K562 (cell line): ENCODE data around the gene ZDHHC5. TPM values are rescaled to one million over a fixed set of nuclear protein-coding genes. Genes with fewer than 3 reads are reported as not detected.
A peak's percentile ranks its signal among the peaks of the same experiment; 100 is the strongest.

Experiments
- BACH1 ChIP-seq: fragments of 200-800 bp; sonication (Bioruptor generic); IDR thresholded peaks from 2 replicates; pipeline ENCODE4 v1.6.1; 2016; ENCODE audit warnings: missing genetic modification characterization, missing compliant biosample characterization
- FOSL1 ChIP-seq: fragments of 200-800 bp; sonication (Bioruptor generic); conservative IDR thresholded peaks from 2 replicates; pipeline ENCODE4 v1.6.1; 2016; ENCODE audit warnings: missing genetic modification characterization, missing compliant biosample characterization
- JUN ChIP-seq, 2 experiments: sonication (generic) in 1 of 2; formaldehyde crosslinking in 1 of 2; IDR thresholded peaks; 2 replicates each; pipeline versions ENCODE4 v1.6.1 to v1.8.0; 2012 to 2022; ENCODE audit warnings: borderline replicate concordance in 2 of 2, mild to moderate bottlenecking in 2 of 2, improper control_type of control experiment in 1 of 2, low read depth in 1 of 2, low read length in 1 of 2, missing genetic modification reagents in 1 of 2
- MAZ ChIP-seq, 2 experiments: fragments of 450-650 bp in 1 of 2; sonication (generic) in 1 of 2; formaldehyde crosslinking; IDR thresholded peaks in 1 of 2; conservative IDR thresholded peaks in 1 of 2; 2 replicates each; pipeline versions ENCODE4 v1.4.0 to v1.5.0; 2020; ENCODE audit warnings: mild to moderate bottlenecking in 1 of 2, missing genetic modification reagents in 1 of 2
- PCBP1 ChIP-seq: fragments of 200-400 bp; formaldehyde crosslinking; IDR thresholded peaks from 2 replicates; pipeline ENCODE4 v1.6.1; 2018; ENCODE audit warnings: mild to moderate bottlenecking, low read depth, low read length; ENCODE audit not compliant: poor library complexity, severe bottlenecking
- RBFOX2 ChIP-seq: fragments of 200-400 bp; formaldehyde crosslinking; IDR thresholded peaks from 2 replicates; pipeline ENCODE4 v1.6.1; 2017; ENCODE audit warnings: low read depth, mild to moderate bottlenecking, low read length, moderate library complexity
- RNF2 ChIP-seq: sonication (generic); IDR thresholded peaks from 2 replicates; pipeline ENCODE4 v1.6.1; 2016
- SIX5 ChIP-seq, 2 experiments: IDR thresholded peaks; 2 replicates each; pipeline ENCODE4 v1.6.1; 2011; ENCODE audit warnings: low read length in 2 of 2, borderline replicate concordance in 1 of 2, low read depth in 1 of 2, mild to moderate bottlenecking in 1 of 2, moderate library complexity in 1 of 2; ENCODE audit not compliant: insufficient read depth in 1 of 2
- TAL1 ChIP-seq: fragments of 450-650 bp; IDR thresholded peaks from 2 replicates; pipeline ENCODE4 v1.6.1; 2016; ENCODE audit warnings: mild to moderate bottlenecking
- XRCC4 ChIP-seq: IDR thresholded peaks from one replicate; pipeline ENCODE4 v1.6.1; 2011; ENCODE audit not compliant: insufficient read depth, insufficient read length; ENCODE audit errors: extremely low read depth
- YBX1 ChIP-seq: fragments of 450-650 bp; IDR thresholded peaks from 2 replicates; pipeline ENCODE4 v1.7.1; 2016; ENCODE audit warnings: mild to moderate bottlenecking
- ZNF436 ChIP-seq: fragments of 250-450, 450-650 bp; sonication (Bioruptor Pico); formaldehyde crosslinking; IDR thresholded peaks from 2 replicates; pipeline ENCODE4 v1.7.0; 2020; ENCODE audit warnings: mild to moderate bottlenecking
- ZNF551 ChIP-seq: fragments of 250-450 bp; sonication (Bioruptor Pico); IDR thresholded peaks from 2 replicates; pipeline ENCODE4 v1.5.0; 2021; ENCODE audit warnings: mild to moderate bottlenecking, moderate library complexity
- polyA plus RNA-seq, 8 experiments: library from polyadenylated mRNA; depleted of rRNA in 4 of 8; stranded (reverse) in 5 of 8; unstranded in 3 of 8; fragments of >200 nt; fragmentation: Nextera tagmentation in 2 of 8; fragmentation: Illumina TruSeq in 1 of 8; extraction: Ambion mirVana in 2 of 8; extraction: Trizol in 1 of 8; gene quantifications; 2 replicates each; pipeline versions ENCODE4 v1.2.1 to v1.2.3, GENCODE V29; 2011 to 2014; ENCODE audit warnings: inconsistent platforms in 1 of 8, missing spikeins in 1 of 8
- total RNA-seq, 7 experiments: library from RNA; depleted of rRNA in 6 of 7; stranded (reverse); fragments of >200 nt in 6 of 7; fragmentation: Illumina TruSeq in 2 of 7; extraction: Trizol in 2 of 7; gene quantifications; 2 replicates each; pipeline versions ENCODE4 v1.2.1 to v1.2.3, GENCODE V29; 2011 to 2021; ENCODE audit warnings: low replicate concordance in 1 of 7
- TF ChIP-seq, protein P1 (sequence below): sonication (generic); formaldehyde crosslinking; IDR thresholded peaks from 2 replicates; pipeline ENCODE4 v1.8.0; 2022; ENCODE audit warnings: mild to moderate bottlenecking, low read depth, missing genetic modification reagents
- TF ChIP-seq, protein P2 (sequence below), 2 experiments: fragments of 450-650 bp; conservative IDR thresholded peaks; 2 replicates each; pipeline ENCODE4 v1.6.1; 2017; ENCODE audit warnings: mild to moderate bottlenecking in 2 of 2, moderate library complexity in 2 of 2
- TF ChIP-seq, protein P3 (sequence below): fragments of 200-800 bp; sonication (Bioruptor generic); IDR thresholded peaks from 2 replicates; pipeline ENCODE4 v1.6.1; 2017; ENCODE audit warnings: missing genetic modification characterization, missing compliant biosample characterization
- TF ChIP-seq, protein P4 (sequence below): fragments of 450-650 bp; IDR thresholded peaks from 2 replicates; pipeline ENCODE4 v1.6.1; 2016; ENCODE audit warnings: antibody characterized with exemption

ZDHHC5 gene
- total and polyA plus RNA-seq, 9 of the 15 experiments (the other 6 are each of a cell fraction or from before 2014, with no cell fraction given): 3.8 to 64.2 (median 35.9) TPM

DNA sequence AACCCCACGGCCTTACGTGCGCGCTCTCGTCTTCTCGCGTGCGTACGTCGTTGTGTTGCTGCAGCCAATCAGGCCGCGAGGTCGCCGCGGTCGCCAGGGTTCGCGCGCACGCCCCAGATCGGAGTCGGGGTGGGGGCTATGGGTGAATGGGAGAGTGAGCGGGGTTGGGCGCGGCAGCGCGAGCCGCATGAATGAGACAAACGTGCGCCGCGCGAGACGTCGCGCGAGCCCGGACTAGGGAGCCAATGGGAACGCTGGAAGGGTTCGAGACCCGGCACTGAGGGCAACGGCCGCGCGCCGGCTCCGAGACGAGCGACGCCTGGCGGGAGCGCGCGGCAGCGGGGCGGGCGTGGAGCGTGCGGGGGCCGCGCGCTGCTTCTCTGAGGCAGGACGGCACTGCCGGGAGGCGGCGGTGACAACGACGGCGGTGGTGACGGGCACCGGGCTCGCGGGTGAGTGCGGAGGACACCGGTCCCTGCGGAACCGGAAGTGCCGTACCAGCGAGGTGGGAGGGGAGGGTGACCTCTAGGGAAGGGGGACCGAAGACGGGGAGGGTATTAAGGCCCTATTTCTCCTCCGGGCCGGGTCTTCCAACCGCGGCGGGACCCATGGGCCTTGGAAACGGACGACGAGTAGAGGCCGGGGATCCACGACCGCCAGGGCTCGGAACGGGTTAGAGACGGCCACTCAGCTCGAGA, at the start of gene ZDHHC5 (continued):
- TF ChIP-seq, protein P1, sequence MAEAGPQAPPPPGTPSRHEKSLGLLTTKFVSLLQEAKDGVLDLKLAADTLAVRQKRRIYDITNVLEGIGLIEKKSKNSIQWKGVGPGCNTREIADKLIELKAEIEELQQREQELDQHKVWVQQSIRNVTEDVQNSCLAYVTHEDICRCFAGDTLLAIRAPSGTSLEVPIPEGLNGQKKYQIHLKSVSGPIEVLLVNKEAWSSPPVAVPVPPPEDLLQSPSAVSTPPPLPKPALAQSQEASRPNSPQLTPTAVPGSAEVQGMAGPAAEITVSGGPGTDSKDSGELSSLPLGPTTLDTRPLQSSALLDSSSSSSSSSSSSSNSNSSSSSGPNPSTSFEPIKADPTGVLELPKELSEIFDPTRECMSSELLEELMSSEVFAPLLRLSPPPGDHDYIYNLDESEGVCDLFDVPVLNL (CRISPR knock-in tag): no peak; the same call in 1 of the 2 replicates
- TF ChIP-seq SIX5 (IDR thresholded peaks at IDR 0.05; ENCODE audit: borderline replicate concordance in 1 of 2, insufficient read depth in 1 of 2, low read depth in 1 of 2, low read length in 2 of 2) (peak in 1 of 2 experiments; percentile 28; a peak in 1 of 4 replicates), TAL1 (no peak), PCBP1 (peak; percentile 75), JUN (IDR thresholded peaks at IDR 0.05; ENCODE audit: borderline replicate concordance, low read depth, low read length) (no peak), JUN (CRISPR knock-in tag; IDR thresholded peaks at IDR 0.05; ENCODE audit: borderline replicate concordance) (0 out of 2 replicates have a peak, but pooled peaks have one; percentile 17), BACH1 (tag) (peak; percentile 16; the same call in 1 of the 2 replicates), FOSL1 (tag) (peak; percentile 18), YBX1 (no peak), MAZ (CRISPR knock-in tag; conservative IDR thresholded peaks at IDR 0.05 in 1 of 2, IDR thresholded peaks at IDR 0.05 in 1 of 2) (peak; percentile 98 to 99), ZNF551 (CRISPR knock-in tag) (no peak), XRCC4 (no peak), RNF2 (0 out of 2 replicates have a peak, but pooled peaks have one; percentile 4), RBFOX2 (peak; percentile 97), ZNF436 (CRISPR knock-in tag) (no peak)
- TF ChIP-seq, protein P2, sequence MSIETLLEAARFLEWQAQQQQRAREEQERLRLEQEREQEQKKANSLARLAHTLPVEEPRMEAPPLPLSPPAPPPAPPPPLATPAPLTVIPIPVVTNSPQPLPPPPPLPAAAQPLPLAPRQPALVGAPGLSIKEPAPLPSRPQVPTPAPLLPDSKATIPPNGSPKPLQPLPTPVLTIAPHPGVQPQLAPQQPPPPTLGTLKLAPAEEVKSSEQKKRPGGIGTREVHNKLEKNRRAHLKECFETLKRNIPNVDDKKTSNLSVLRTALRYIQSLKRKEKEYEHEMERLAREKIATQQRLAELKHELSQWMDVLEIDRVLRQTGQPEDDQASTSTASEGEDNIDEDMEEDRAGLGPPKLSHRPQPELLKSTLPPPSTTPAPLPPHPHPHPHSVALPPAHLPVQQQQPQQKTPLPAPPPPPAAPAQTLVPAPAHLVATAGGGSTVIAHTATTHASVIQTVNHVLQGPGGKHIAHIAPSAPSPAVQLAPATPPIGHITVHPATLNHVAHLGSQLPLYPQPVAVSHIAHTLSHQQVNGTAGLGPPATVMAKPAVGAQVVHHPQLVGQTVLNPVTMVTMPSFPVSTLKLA (conservative IDR thresholded peaks at IDR 0.05): peak; percentile 72 to 85
- TF ChIP-seq, protein P3, sequence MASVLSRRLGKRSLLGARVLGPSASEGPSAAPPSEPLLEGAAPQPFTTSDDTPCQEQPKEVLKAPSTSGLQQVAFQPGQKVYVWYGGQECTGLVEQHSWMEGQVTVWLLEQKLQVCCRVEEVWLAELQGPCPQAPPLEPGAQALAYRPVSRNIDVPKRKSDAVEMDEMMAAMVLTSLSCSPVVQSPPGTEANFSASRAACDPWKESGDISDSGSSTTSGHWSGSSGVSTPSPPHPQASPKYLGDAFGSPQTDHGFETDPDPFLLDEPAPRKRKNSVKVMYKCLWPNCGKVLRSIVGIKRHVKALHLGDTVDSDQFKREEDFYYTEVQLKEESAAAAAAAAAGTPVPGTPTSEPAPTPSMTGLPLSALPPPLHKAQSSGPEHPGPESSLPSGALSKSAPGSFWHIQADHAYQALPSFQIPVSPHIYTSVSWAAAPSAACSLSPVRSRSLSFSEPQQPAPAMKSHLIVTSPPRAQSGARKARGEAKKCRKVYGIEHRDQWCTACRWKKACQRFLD (CRISPR knock-in tag): peak; percentile 91
- TF ChIP-seq, protein P4, sequence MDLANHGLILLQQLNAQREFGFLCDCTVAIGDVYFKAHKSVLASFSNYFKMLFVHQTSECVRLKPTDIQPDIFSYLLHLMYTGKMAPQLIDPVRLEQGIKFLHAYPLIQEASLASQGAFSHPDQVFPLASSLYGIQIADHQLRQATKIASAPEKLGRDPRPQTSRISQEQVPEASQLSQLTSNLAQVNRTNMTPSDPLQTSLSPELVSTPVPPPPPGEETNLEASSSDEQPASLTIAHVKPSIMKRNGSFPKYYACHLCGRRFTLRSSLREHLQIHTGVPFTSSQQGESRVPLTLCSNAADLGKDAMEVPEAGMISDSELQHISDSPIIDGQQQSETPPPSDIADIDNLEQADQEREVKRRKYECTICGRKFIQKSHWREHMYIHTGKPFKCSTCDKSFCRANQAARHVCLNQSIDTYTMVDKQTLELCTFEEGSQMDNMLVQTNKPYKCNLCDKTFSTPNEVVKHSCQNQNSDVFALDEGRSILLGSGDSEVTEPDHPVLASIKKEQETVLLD: peak; percentile 98
